ENCODE data around the gene BCAN.

The BCAN gene

DNA sequence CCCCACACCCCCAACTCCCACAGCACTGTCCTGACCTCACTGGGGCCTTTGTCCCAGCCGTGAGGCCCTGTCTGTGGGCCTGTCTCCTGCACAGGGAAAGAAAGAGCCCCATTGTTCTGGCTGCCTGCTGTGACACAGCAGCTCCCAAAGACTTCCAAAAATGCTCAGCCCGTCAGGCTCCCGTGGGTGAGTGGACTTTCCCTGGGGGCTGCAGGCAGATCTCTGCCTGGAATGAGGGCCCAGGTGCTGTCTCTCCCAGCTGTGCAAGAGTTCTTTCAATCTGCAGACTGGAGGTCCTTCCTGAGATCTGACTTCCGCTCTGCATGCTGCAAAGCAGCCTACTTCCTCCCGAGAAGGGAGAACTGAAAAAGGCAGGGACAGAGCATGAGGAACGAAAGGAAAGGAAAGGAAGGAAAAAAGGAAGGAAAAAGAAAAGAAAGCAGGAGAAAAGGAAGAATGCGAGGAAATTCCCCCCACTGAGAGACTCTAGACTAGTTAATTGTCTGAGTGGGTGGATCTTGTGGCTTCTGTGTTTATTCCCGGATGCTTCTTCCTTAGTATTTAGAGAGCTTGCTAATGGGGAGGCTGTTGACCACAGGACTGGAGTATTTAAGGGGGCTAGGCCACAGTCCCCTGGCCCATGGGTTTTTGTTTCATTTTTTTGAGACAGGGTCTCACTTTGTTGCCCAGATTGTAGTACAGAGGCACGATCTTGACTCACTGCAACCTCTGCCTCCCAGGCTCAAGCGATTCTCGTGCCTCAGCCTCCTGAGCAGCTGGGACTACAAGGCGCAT, 20.3 kb downstream of the BCAN start:
- H3K4me3 ChIP-seq (ENCODE audit: control insufficient read depth, low read depth, low read length): no peak overlapping the region
- no peak for DNase-seq (ENCODE audit: low read depth)
- TF ChIP-seq, protein P1, sequence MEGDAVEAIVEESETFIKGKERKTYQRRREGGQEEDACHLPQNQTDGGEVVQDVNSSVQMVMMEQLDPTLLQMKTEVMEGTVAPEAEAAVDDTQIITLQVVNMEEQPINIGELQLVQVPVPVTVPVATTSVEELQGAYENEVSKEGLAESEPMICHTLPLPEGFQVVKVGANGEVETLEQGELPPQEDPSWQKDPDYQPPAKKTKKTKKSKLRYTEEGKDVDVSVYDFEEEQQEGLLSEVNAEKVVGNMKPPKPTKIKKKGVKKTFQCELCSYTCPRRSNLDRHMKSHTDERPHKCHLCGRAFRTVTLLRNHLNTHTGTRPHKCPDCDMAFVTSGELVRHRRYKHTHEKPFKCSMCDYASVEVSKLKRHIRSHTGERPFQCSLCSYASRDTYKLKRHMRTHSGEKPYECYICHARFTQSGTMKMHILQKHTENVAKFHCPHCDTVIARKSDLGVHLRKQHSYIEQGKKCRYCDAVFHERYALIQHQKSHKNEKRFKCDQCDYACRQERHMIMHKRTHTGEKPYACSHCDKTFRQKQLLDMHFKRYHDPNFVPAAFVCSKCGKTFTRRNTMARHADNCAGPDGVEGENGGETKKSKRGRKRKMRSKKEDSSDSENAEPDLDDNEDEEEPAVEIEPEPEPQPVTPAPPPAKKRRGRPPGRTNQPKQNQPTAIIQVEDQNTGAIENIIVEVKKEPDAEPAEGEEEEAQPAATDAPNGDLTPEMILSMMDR (IDR thresholded peaks at IDR 0.05; ENCODE audit: control insufficient read depth, insufficient read depth, low read depth, low read length, missing control alignments): no peak

DNA sequence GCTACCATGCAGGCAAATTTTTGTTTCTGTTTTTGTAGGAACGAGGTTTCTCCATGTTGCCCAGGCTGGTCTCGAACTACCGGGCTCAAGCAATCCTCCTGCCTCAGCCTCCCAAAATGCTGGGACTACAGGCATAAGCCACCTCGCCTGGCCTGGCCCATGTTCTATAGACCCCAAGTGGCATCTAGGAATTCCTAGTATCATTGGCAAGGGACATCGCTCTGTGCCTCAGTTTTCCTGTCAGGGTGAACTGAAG, 20.8 kb downstream of the BCAN start:
- DNase-seq (ENCODE audit: low read depth): no peak
- no peak overlapping the region for H3K4me3 ChIP-seq (ENCODE audit: control insufficient read depth, low read depth, low read length)
- TF ChIP-seq, protein P1 (IDR thresholded peaks at IDR 0.05; ENCODE audit: control insufficient read depth, insufficient read depth, low read depth, low read length, missing control alignments): no peak

DNA sequence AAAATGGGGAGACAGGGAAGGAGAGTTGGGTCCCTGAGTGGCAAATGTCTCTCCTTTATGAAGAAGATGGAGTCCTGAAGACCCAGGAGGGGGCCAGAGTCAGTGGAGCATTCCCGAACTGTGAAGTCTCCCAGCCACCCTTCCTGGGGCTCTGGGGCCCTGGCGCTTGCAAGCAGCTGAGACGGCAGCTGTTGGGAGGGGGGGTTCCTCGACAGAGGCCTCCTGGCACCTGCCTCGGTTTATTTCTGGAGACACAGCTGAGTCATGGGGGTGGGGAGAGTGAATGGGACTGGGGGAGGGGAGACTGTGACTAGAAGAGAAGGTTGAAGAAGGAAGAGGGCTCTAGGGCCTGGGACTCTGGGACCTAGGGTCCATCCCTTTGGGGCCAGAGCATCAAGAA, 21.3 kb downstream of the BCAN start:
- DNase-seq (ENCODE audit: low read depth): no peak
- H3K4me3 ChIP-seq (ENCODE audit: control insufficient read depth, low read depth, low read length): no peak overlapping the region

DNA sequence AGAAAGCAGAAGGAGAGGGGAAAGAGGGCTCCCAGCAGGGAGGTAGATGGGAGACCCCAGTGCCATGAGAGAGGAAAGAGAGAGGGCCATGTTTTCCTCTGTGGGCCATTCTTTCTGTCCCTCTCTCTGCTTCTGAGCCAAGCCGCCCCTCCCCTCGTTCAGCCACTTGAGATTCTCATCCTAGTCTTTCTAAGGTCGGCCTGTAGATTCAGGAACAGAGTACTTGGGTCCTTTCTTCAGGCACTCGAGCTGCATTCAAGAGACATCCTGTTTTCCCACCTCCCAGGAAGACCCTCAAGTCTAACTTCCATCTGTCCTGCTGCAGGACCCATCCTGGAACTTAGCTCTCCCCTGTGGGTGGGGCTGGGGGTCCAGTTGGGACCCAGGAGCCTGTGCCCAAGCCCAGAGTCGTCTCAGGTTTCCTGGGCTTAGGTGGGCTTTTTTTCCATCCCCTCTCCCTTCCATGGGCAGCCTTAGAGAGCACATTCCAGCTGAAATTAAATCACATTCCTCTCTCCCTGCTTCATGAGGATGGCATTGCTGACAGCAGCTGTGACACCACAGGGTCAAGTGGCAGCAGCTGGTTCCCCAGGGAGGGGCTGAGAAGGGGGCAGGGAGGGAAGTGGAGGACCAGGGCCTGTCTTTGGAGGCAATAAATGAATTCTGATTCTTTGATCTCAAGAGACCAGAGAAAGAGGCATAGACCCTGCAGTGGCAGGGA, 22.3 kb downstream of the BCAN start:
- DNase-seq (ENCODE audit: low read depth): no peak
- TF ChIP-seq, protein P1 (IDR thresholded peaks at IDR 0.05; ENCODE audit: control insufficient read depth, insufficient read depth, low read depth, low read length, missing control alignments): no peak

More for the DNA sequence above, 21.3 kb downstream of the BCAN start:
- TF ChIP-seq, protein P1 (IDR thresholded peaks at IDR 0.05; ENCODE audit: control insufficient read depth, insufficient read depth, low read depth, low read length, missing control alignments): no peak

DNA sequence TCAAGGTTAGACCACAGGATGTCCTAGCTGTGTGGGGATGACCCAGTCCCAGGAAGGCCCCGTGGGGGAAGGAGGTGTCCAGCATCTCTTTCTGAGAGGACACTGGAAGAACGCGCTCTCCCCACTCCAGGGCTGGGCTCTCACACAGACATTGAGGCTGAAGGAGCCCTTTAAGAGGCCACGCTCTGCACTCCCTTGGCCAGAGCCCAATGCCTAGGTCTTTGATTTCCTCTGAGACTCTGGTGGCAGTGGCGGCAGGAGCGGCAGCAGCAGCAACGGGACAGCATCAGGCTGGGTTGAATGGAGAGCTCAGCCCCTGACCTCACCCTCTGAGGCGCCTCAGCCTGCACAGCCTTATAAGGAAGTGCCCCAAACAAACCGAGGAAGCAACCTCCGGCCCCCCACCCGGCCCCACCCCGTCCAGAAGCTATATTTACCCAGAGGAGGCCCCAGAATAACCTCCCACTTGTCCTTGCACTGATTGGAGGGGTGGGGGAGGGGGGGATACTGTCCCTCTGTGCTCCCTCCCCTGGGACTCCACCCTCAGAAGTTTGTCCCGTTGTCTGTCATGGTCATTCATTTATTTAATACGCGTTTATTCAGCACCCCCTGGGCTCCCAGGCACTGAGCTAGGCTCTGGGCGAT, 23.0 kb downstream of the BCAN start:
- no peak for DNase-seq (ENCODE audit: low read depth)
- no peak overlapping the region for H3K4me3 ChIP-seq (ENCODE audit: control insufficient read depth, low read depth, low read length)
- TF ChIP-seq, protein P1 (IDR thresholded peaks at IDR 0.05; ENCODE audit: control insufficient read depth, insufficient read depth, low read depth, low read length, missing control alignments): no peak

More for the DNA sequence above, 22.3 kb downstream of the BCAN start:
- no peak overlapping the region for H3K4me3 ChIP-seq (ENCODE audit: control insufficient read depth, low read depth, low read length)

DNA sequence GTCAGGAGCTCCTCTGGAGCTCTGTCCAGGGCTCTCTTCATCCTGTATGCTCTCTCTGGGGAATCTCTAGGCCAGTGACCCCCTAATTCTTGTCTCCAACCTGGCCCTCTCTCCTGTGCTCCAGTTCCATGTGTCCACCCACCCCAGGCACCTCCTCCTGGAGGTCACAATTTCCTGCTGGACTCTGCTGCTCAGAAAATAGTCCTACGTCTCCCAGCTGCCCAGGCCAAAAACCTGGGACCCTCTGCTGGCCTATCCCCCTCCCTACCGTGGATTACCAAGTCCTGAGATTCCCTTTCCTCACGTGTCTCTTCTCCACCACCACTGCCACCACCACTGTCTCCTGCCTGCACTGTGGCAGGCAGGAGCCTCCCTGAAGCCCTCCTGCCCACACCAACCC, 23.6 kb downstream of the BCAN start:
- DNase-seq (ENCODE audit: low read depth): no peak
- TF ChIP-seq, protein P1 (IDR thresholded peaks at IDR 0.05; ENCODE audit: control insufficient read depth, insufficient read depth, low read depth, low read length, missing control alignments): no peak
- no peak overlapping the region for H3K4me3 ChIP-seq (ENCODE audit: control insufficient read depth, low read depth, low read length)

Measured in AG09309 (cell line).